Nephron (organoid): ENCODE measurements around the gene CES4A.

Experiments used
- H3K27ac Mint-ChIP-seq, 3 experiments: 2 replicates each; pipeline ENCODE4 v1.8.0; 2020; ENCODE audit warnings: mixed read lengths in 3 of 3, mild to moderate bottlenecking in 2 of 3, moderate library complexity in 1 of 3
- H3K27me3 Mint-ChIP-seq: 2 replicates; pipeline ENCODE4 v1.8.0; 2021; ENCODE audit warnings: low read depth, mild to moderate bottlenecking, moderate library complexity, mixed read lengths
- H3K36me3 Mint-ChIP-seq: 2 replicates; pipeline ENCODE4 v1.8.0; 2020; ENCODE audit warnings: low read depth, mixed read lengths
- H3K4me1 Mint-ChIP-seq: 2 replicates; pipeline ENCODE4 v1.8.0; 2020; ENCODE audit warnings: mixed read lengths
- H3K4me3 Mint-ChIP-seq, 3 experiments: 2 replicates each; pipeline ENCODE4 v1.8.0; 2020; ENCODE audit warnings: mild to moderate bottlenecking in 3 of 3, mixed read lengths in 3 of 3, moderate library complexity in 2 of 3
- H3K9me3 Mint-ChIP-seq: 2 replicates; pipeline ENCODE4 v1.8.0; 2020; ENCODE audit warnings: mixed read lengths
- CTCF ChIP-seq, 3 experiments: fragments of 200-600 bp; sonication (generic); IDR thresholded peaks; one replicate each; pipeline ENCODE4 v1.5.0; 2021; ENCODE audit warnings: antibody characterized with exemption in 3 of 3; ENCODE audit not compliant: unreplicated experiment in 3 of 3

The CES4A gene

GRCh38 chr16:66948837-66949225 is 39.6 kb upstream of the CES4A start:
- H3K27ac Mint-ChIP-seq = no peak overlapping the region
- H3K27me3 Mint-ChIP-seq = peaks cover 4% of the 10 kb centered on the region
- H3K4me3 Mint-ChIP-seq = no peak overlapping the region
- H3K36me3 Mint-ChIP-seq = peaks cover 7% of the 10 kb centered on the region
- no peaks in the 10 kb centered on the region for H3K4me1 Mint-ChIP-seq
- peaks cover 7% of the 10 kb centered on the region for H3K9me3 Mint-ChIP-seq
- TF ChIP-seq CTCF (IDR thresholded peaks at IDR 0.05; ENCODE audit: unreplicated experiment in 3 of 3) = no peak

- Mint-ChIP-seq H3K36me3 (peaks cover 3% of the 10 kb centered on the region), H3K4me3 (no peak overlapping the region), H3K9me3 (peaks cover 7% of the 10 kb centered on the region), H3K27me3 (peaks cover 8% of the 10 kb centered on the region), H3K4me1 (no peaks in the 10 kb centered on the region), H3K27ac (no peak overlapping the region)
- no peak for TF ChIP-seq CTCF (IDR thresholded peaks at IDR 0.05; ENCODE audit: unreplicated experiment in 3 of 3)
These were observed 38.9 kb upstream of the CES4A start for GRCh38 chr16:66949472-66949871.

- no peak for TF ChIP-seq CTCF (IDR thresholded peaks at IDR 0.05; ENCODE audit: unreplicated experiment in 3 of 3)
- Mint-ChIP-seq H3K27ac (no peak overlapping the region), H3K9me3 (peaks cover 7% of the 10 kb centered on the region), H3K4me1 (no peaks in the 10 kb centered on the region), H3K4me3 (no peak overlapping the region), H3K27me3 (peaks cover 12% of the 10 kb centered on the region), H3K36me3 (peaks cover 3% of the 10 kb centered on the region)
These were observed 38.0 kb upstream of the CES4A start for GRCh38 chr16:66950437-66950836.

- Mint-ChIP-seq H3K27ac (no peak overlapping the region), H3K4me3 (no peak overlapping the region), H3K36me3 (peaks cover 3% of the 10 kb centered on the region), H3K27me3 (peaks cover 15% of the 10 kb centered on the region), H3K9me3 (peaks cover 7% of the 10 kb centered on the region), H3K4me1 (no peaks in the 10 kb centered on the region)
- no peak for TF ChIP-seq CTCF (IDR thresholded peaks at IDR 0.05; ENCODE audit: unreplicated experiment in 3 of 3)
These were observed 37.2 kb upstream of the CES4A start for GRCh38 chr16:66950971-66951790.

GRCh38 chr16:66952430-66953110 is 35.8 kb upstream of the CES4A start:
- H3K4me3 Mint-ChIP-seq = no peak overlapping the region
- no peaks in the 10 kb centered on the region for H3K4me1 Mint-ChIP-seq
- peaks cover 3% of the 10 kb centered on the region for H3K36me3 Mint-ChIP-seq
- H3K27me3 Mint-ChIP-seq = peaks cover 15% of the 10 kb centered on the region
- TF ChIP-seq CTCF (IDR thresholded peaks at IDR 0.05; ENCODE audit: unreplicated experiment in 3 of 3) = no peak
- peaks cover 7% of the 10 kb centered on the region for H3K9me3 Mint-ChIP-seq
- H3K27ac Mint-ChIP-seq = no peak overlapping the region
